Measurements from ENCODE around the gene AJAP1. TPM values are rescaled to one million over a fixed set of nuclear protein-coding genes. Genes with fewer than 3 reads are reported as not detected.

The AJAP1 gene
- total RNA-seq, 1 donor from 2014 or later = 0.21 TPM

DNA sequence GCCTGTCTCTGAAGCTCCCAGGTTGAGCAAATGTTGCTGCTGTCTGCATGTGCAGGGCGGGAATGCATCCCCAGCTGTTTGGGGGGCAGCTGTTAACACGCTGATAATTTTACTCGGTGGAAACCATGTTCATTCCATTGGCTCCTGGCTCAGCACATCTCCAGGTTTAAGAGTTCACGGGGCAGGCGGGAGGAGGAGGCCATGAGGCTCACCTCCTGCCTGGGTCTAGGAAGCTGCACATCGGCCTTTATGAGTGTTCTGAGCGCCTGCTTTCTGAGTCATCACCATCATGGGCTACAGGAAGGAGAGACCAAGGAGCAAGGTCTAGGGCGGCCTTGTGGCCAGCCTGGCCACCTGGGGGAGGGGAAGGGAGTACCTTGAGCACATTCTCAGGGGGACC, 29.7 kb downstream of the AJAP1 start:
- Mint-ChIP-seq H3K27me3 (ENCODE audit: unreplicated experiment) (peaks cover 3% of the 10 kb centered on the region), H3K36me3 (ENCODE audit: low read depth, unreplicated experiment) (no peaks in the 10 kb centered on the region), H3K9me3 (ENCODE audit: unreplicated experiment) (peaks cover 5% of the 10 kb centered on the region), H3K4me3 (ENCODE audit: unreplicated experiment) (no peak overlapping the region), H3K4me1 (ENCODE audit: unreplicated experiment) (peaks cover 3% of the 10 kb centered on the region), H3K27ac (ENCODE audit: unreplicated experiment) (no peak overlapping the region)
- no peak for DNase-seq (ENCODE audit: low spot score)
- TF ChIP-seq, protein P1, sequence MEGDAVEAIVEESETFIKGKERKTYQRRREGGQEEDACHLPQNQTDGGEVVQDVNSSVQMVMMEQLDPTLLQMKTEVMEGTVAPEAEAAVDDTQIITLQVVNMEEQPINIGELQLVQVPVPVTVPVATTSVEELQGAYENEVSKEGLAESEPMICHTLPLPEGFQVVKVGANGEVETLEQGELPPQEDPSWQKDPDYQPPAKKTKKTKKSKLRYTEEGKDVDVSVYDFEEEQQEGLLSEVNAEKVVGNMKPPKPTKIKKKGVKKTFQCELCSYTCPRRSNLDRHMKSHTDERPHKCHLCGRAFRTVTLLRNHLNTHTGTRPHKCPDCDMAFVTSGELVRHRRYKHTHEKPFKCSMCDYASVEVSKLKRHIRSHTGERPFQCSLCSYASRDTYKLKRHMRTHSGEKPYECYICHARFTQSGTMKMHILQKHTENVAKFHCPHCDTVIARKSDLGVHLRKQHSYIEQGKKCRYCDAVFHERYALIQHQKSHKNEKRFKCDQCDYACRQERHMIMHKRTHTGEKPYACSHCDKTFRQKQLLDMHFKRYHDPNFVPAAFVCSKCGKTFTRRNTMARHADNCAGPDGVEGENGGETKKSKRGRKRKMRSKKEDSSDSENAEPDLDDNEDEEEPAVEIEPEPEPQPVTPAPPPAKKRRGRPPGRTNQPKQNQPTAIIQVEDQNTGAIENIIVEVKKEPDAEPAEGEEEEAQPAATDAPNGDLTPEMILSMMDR (IDR thresholded peaks at IDR 0.05; ENCODE audit: unreplicated experiment) = no peak

DNA sequence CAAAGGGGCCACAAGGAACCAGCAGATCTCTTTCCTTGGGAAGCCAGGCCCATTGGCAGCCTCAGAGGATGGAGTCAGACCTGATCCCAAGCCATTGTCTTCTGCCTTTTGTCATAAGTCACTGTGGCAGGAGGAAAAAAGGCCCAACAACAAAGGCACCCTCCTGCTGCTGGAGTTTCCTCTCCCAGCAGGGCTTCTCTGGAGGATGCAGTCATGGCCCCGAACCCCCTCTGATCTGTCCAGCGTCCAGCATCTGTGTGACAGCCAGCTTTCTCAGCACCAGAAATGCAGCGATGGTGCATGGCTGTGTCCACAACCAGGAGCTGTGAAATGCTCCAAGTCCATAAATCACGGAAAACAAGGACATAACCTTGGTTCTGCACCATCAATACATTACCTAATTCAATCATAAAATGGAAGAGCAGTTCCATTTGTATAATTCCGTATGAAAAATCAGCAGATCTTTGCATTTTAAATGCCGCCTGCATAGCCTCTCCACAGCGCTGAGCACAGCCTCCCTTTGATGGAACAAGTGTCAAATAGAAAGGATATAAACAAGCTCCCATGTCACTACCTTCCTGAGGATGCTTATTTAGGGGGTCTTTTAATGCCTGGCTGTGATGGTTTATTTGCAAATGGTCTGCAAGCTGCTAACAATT, 30.6 kb downstream of the AJAP1 start:
- TF ChIP-seq, protein P1 (IDR thresholded peaks at IDR 0.05; ENCODE audit: unreplicated experiment) = no peak
- H3K9me3 Mint-ChIP-seq (ENCODE audit: unreplicated experiment) = no peaks in the 10 kb centered on the region
- peaks cover 3% of the 10 kb centered on the region for H3K4me1 Mint-ChIP-seq (ENCODE audit: unreplicated experiment)
- no peaks in the 10 kb centered on the region for H3K36me3 Mint-ChIP-seq (ENCODE audit: low read depth, unreplicated experiment)
- no peak overlapping the region for H3K27ac Mint-ChIP-seq (ENCODE audit: unreplicated experiment)
- peaks cover 4% of the 10 kb centered on the region for H3K27me3 Mint-ChIP-seq (ENCODE audit: unreplicated experiment)
- no peak for DNase-seq (ENCODE audit: low spot score)
- H3K4me3 Mint-ChIP-seq (ENCODE audit: unreplicated experiment) = no peak overlapping the region

DNA sequence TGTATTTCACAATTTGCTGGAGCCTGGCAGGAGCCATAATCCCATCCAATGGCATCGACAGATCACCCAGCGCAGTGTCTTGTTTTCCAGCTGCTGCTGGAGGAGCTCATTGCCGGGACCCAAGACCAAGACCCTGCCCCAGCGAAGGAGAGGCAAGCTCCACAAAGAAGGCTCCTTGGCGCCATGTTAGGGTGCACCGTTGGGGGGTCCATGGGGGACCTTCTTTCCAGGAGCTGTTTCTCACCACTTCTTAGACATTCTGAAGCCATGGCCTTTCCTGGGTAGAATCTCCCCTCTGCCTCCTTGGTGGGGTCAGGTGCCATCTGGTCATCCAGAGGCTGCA, 31.1 kb downstream of the AJAP1 start:
- Mint-ChIP-seq H3K4me1 (ENCODE audit: unreplicated experiment) (peaks cover 3% of the 10 kb centered on the region), H3K9me3 (ENCODE audit: unreplicated experiment) (no peaks in the 10 kb centered on the region), H3K27ac (ENCODE audit: unreplicated experiment) (no peak overlapping the region), H3K4me3 (ENCODE audit: unreplicated experiment) (no peak overlapping the region), H3K36me3 (ENCODE audit: low read depth, unreplicated experiment) (no peaks in the 10 kb centered on the region), H3K27me3 (ENCODE audit: unreplicated experiment) (peaks cover 6% of the 10 kb centered on the region)
- TF ChIP-seq, protein P1 (IDR thresholded peaks at IDR 0.05; ENCODE audit: unreplicated experiment) = no peak
- DNase-seq (ENCODE audit: low spot score) = no peak

DNA sequence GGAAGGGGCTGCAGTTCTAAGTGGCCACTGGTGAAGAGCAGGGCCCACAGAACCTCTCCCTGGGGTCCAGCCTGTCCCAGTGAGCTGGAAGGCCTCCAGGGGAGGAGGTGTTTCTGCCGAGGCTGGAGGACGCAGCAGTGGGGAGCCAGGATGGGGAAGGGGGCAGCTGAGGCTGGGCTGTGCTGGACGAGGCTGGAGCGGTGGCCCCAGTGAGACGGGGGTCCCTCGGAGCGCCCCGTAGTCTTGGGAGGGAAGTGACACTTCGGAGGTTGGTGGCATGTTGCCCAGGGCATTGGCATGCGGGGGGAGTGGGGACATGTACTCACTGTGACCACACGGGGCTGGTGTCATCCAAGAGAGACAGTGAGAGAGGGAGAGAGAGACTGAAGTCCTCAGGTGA, 33.5 kb downstream of the AJAP1 start:
- no peaks in the 10 kb centered on the region for H3K36me3 Mint-ChIP-seq (ENCODE audit: low read depth, unreplicated experiment)
- no peak for DNase-seq (ENCODE audit: low spot score)
- peaks cover 3% of the 10 kb centered on the region for H3K4me1 Mint-ChIP-seq (ENCODE audit: unreplicated experiment)
- no peak overlapping the region for H3K27ac Mint-ChIP-seq (ENCODE audit: unreplicated experiment)
- TF ChIP-seq, protein P1 (IDR thresholded peaks at IDR 0.05; ENCODE audit: unreplicated experiment) = no peak
- H3K9me3 Mint-ChIP-seq (ENCODE audit: unreplicated experiment) = no peaks in the 10 kb centered on the region
- H3K27me3 Mint-ChIP-seq (ENCODE audit: unreplicated experiment) = peaks cover 6% of the 10 kb centered on the region
- H3K4me3 Mint-ChIP-seq (ENCODE audit: unreplicated experiment) = no peak overlapping the region

DNA sequence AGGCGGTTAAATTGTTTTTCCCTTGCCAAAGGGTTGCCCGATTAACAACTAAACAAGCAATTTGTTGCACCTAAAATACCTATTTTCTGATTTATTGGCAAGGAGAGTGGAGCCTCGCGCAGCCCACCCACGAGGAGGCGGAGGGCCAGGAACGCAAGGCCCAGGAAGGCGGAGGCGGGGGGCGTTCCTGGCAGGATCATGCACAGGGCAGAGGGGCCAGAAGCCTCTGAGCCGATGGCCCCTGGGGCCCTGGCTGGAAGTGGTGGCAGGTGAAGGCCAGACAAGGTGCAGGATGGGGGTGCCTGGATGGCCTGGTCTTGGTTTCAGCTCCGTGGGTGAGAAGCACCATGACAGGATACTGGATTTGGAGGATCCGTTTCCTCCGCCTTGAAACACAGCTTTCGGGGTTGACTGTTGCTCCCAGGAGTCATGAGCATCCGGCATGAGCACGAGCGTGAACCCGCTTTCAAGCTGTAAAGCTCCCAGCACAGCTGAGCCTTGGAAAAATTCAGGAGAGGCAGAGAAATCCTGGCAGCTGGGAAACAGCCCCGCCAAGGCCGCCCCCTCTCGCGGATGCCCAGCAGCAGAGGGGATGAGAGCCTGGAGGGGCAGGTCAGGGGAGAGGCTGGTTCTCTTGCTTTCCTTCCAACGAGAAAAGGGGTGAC, 35.0 kb downstream of the AJAP1 start:
- peaks cover 3% of the 10 kb centered on the region for H3K4me1 Mint-ChIP-seq (ENCODE audit: unreplicated experiment)
- no peaks in the 10 kb centered on the region for H3K9me3 Mint-ChIP-seq (ENCODE audit: unreplicated experiment)
- H3K27me3 Mint-ChIP-seq (ENCODE audit: unreplicated experiment) = peaks cover 8% of the 10 kb centered on the region
- TF ChIP-seq, protein P1 (IDR thresholded peaks at IDR 0.05; ENCODE audit: unreplicated experiment) = no peak
- no peak for DNase-seq (ENCODE audit: low spot score)
- no peak overlapping the region for H3K4me3 Mint-ChIP-seq (ENCODE audit: unreplicated experiment)
- no peaks in the 10 kb centered on the region for H3K36me3 Mint-ChIP-seq (ENCODE audit: low read depth, unreplicated experiment)
- no peak overlapping the region for H3K27ac Mint-ChIP-seq (ENCODE audit: unreplicated experiment)
